K562 (cell line): ENCODE data around the gene RNF144A. TPM values are rescaled to one million over a fixed set of nuclear protein-coding genes. Genes with fewer than 3 reads are reported as not detected.
"Not testable (repeated sequence)": the region's sequence is repeated elsewhere in the genome, so short reads cannot be mapped to it uniquely, and the experiment has no call there.

Experiments used
- ATAC-seq: fragments of 200-7000 bp; cut with Tn5 transposase; 3 replicates; pipeline ENCODE4 v1.9.1; 2020; ENCODE audit warnings: moderate library complexity
- BruUV-seq: library from RNA; stranded (reverse); fragments of 400-500 nt; replicated peaks from 2 replicates; lab custom pipeline; 2021; lab: Mats Ljungman, UMichigan
- CTCF ChIA-PET: fragments of 300-600 bp; formaldehyde crosslinking; extraction: SDS; loops from one replicate; lab custom pipeline; 2021; ENCODE audit warnings: low intra/inter-chr PET ratio; lab: Yijun Ruan, JAX
- POLR2A ChIA-PET: fragments of 300-600, 350-650 bp; sonication (Branson Sonifier 250); formaldehyde crosslinking; extraction: SDS; loops from one replicate; lab custom pipeline; 2021; ENCODE audit warnings: antibody characterized with exemption, inconsistent platforms; lab: Yijun Ruan, JAX
- DNase-seq, 4 experiments: peaks; one replicate each; pipeline versions ENCODE4 v3.0.0 to v3.0.0-alpha.2; 2011 to 2018; ENCODE audit warnings: low spot score in 3 of 4, mixed read lengths in 3 of 4; ENCODE audit errors: extremely low read depth in 1 of 4
- FAIRE-seq: peaks from 2 replicates; lab custom pipeline; 2011; peaks lifted over from hg19 to GRCh38; lab: Jason Lieb, UNC
- H2AFZ ChIP-seq: 2 replicates; pipeline ENCODE4 v1.6.0; 2011; ENCODE audit warnings: low read depth, low read length, control low read depth, inconsistent platforms
- H3K27ac ChIP-seq: fragments of 200-600 bp; 3 replicates; pipeline ENCODE4 v1.8.0; 2011; ENCODE audit warnings: low read depth, mild to moderate bottlenecking, control low read depth, inconsistent platforms, low read length, moderate library complexity, mixed read lengths; ENCODE audit errors: extremely low read depth
- H3K27me3 ChIP-seq, 2 experiments: fragments of 300-600 bp in 1 of 2; 2 replicates in 1 of 2; 3 replicates in 1 of 2; pipeline versions ENCODE4 v1.6.0 to v1.8.0; 2011; ENCODE audit warnings: inconsistent platforms in 2 of 2, low read length in 2 of 2, mild to moderate bottlenecking in 1 of 2, mixed read lengths in 1 of 2, moderate library complexity in 1 of 2; ENCODE audit not compliant: control insufficient read depth in 2 of 2, insufficient read depth in 2 of 2
- H3K36me3 ChIP-seq: fragments of 300-600 bp; 3 replicates; pipeline ENCODE4 v1.8.0; 2011; ENCODE audit warnings: mild to moderate bottlenecking, low read length, inconsistent platforms; ENCODE audit not compliant: control insufficient read depth, insufficient read depth
- H3K4me1 ChIP-seq, 2 experiments: fragments of 200-600 bp in 1 of 2; replicated peaks in 1 of 2; 2 replicates in 1 of 2; 3 replicates in 1 of 2; pipeline versions ENCODE4 v1.5.1 to v1.8.0; 2011; ENCODE audit warnings: inconsistent platforms in 2 of 2, low read length in 2 of 2, mild to moderate bottlenecking in 1 of 2, mixed read lengths in 1 of 2, moderate library complexity in 1 of 2; ENCODE audit not compliant: control insufficient read depth in 2 of 2, insufficient read depth in 2 of 2
- H3K4me2 ChIP-seq: 2 replicates; pipeline ENCODE4 v1.6.1; 2011; ENCODE audit warnings: low read length, control low read depth, inconsistent platforms, mixed read lengths; ENCODE audit not compliant: insufficient read depth
- H3K4me3 ChIP-seq: fragments of 200-600 bp; sonication (generic), shearing (Covaris generic); 2 replicates; pipeline ENCODE4 v1.5.1; 2016; ENCODE audit warnings: control low read depth, inconsistent platforms
- H3K79me2 ChIP-seq: fragments of 200-600 bp; 3 replicates; pipeline ENCODE4 v1.8.0; 2011; ENCODE audit warnings: low read length, inconsistent platforms; ENCODE audit not compliant: control insufficient read depth, insufficient read depth
- H3K9ac ChIP-seq, 2 experiments: 2 replicates each; pipeline versions ENCODE4 v1.6.0 to v1.6.1; 2011; ENCODE audit warnings: low read depth in 2 of 2, low read length in 2 of 2, control low read depth in 1 of 2, inconsistent platforms in 1 of 2, mild to moderate bottlenecking in 1 of 2, mixed read lengths in 1 of 2; ENCODE audit not compliant: insufficient read depth in 1 of 2
- H3K9me1 ChIP-seq: one replicate; pipeline ENCODE4 v1.6.0; 2011; ENCODE audit warnings: inconsistent platforms, mild to moderate bottlenecking, low read length, moderate library complexity; ENCODE audit not compliant: control insufficient read depth, insufficient read depth
- H3K9me3 ChIP-seq: replicated peaks from 2 replicates; pipeline ENCODE4 v1.5.1; 2011; ENCODE audit warnings: low read depth, low read length, inconsistent platforms; ENCODE audit not compliant: control insufficient read depth, insufficient read depth
- H4K20me1 ChIP-seq: replicated peaks from 2 replicates; pipeline ENCODE4 v1.6.1; 2011; ENCODE audit warnings: low read length, inconsistent platforms, mixed read lengths; ENCODE audit not compliant: control insufficient read depth, insufficient read depth
- RBM25 ChIP-seq: fragments of 200-400 bp; formaldehyde crosslinking; IDR thresholded peaks from 2 replicates; pipeline ENCODE4 v1.6.1; 2018; ENCODE audit warnings: low read length, low read depth, moderate library complexity; ENCODE audit not compliant: severe bottlenecking
- SOX6 ChIP-seq: fragments of 450-650 bp; IDR thresholded peaks from 2 replicates; pipeline ENCODE4 v1.6.1; 2014; ENCODE audit warnings: mild to moderate bottlenecking
- ZNF121 ChIP-seq: sonication (generic); formaldehyde crosslinking; conservative IDR thresholded peaks from 2 replicates; pipeline ENCODE4 v1.8.0; 2022; ENCODE audit warnings: missing genetic modification reagents
- WGBS: fragments of 100-300 bp; shearing (Covaris generic); methylation state at CpG from one replicate; pipeline ENCODE4 v1.1.6; 2016; ENCODE audit warnings: low coverage, mixed read lengths; ENCODE audit not compliant: insufficient coverage; ENCODE audit errors: missing lambda C conversion rate; 5-methylcytosine and 5-hydroxymethylcytosine counted together
- in situ Hi-C: fragments of 300-500 bp; cut with MboI; formaldehyde crosslinking; loops from 4 replicates; pipeline ENCODE4 v1.15.0; 2018; ENCODE audit warnings: inconsistent platforms, mixed read lengths
- intact Hi-C: fragments of 100-400 bp; cut with micrococcal nuclease; formaldehyde crosslinking; loops from 2 replicates; pipeline ENCODE4 v1.14.2; 2022
- polyA plus RNA-seq, 8 experiments: library from polyadenylated mRNA; depleted of rRNA in 4 of 8; stranded (reverse) in 5 of 8; unstranded in 3 of 8; fragments of >200 nt; fragmentation: Nextera tagmentation in 2 of 8; fragmentation: Illumina TruSeq in 1 of 8; extraction: Ambion mirVana in 2 of 8; extraction: Trizol in 1 of 8; gene quantifications; 2 replicates each; pipeline versions ENCODE4 v1.2.1 to v1.2.3, GENCODE V29; 2011 to 2014; ENCODE audit warnings: inconsistent platforms in 1 of 8, missing spikeins in 1 of 8
- total RNA-seq, 7 experiments: library from RNA; depleted of rRNA in 6 of 7; stranded (reverse); fragments of >200 nt in 6 of 7; fragmentation: Illumina TruSeq in 2 of 7; extraction: Trizol in 2 of 7; gene quantifications; 2 replicates each; pipeline versions ENCODE4 v1.2.1 to v1.2.3, GENCODE V29; 2011 to 2021; ENCODE audit warnings: low replicate concordance in 1 of 7

Gene RNF144A
- total and polyA plus RNA-seq, 9 of the 15 experiments (the other 6 are each of a cell fraction or from before 2014, with no cell fraction given) = 0.96 to 11.3 (median 6.2) TPM

GRCh38 chr2:6999211-6999877 is 82.1 kb downstream of the RNF144A start:
- no peak for FAIRE-seq
- H2AFZ ChIP-seq = no peak overlapping the region
- H3K27ac ChIP-seq = no peak overlapping the region
- in situ Hi-C loops = no loop called here
- intact Hi-C loops = no loop called here
- DNase-seq = no peak
- WGBS = 65% methylated on average over 5 of the region's 7 CpGs
- no peaks in the 10 kb centered on the region for H3K36me3 ChIP-seq
- TF ChIP-seq RBM25 = peak; percentile 39
- no peak for TF ChIP-seq SOX6
- 0 out of 5 replicates have a peak, but pooled peaks cover 0 to 3% of the 10 kb centered on the region in 2 experiments for H3K4me1 ChIP-seq
- H3K27me3 ChIP-seq = no peaks in the 10 kb centered on the region
- BruUV-seq = no TSS peak
- H3K9me3 ChIP-seq = no peaks in the 10 kb centered on the region
- ChIA-PET CTCF (no interaction called here), POLR2A (no interaction called here)
- no peak for ATAC-seq
- 0 out of 4 replicates have a peak overlapping the region, but pooled peaks of 1 of the 2 experiments have one; percentile 40 for H3K9ac ChIP-seq
- H3K9me1 ChIP-seq = no peaks in the 10 kb centered on the region
- no peaks in the 10 kb centered on the region for H4K20me1 ChIP-seq
- no peak overlapping the region for H3K4me3 ChIP-seq
- H3K4me2 ChIP-seq = no peak overlapping the region
- no peaks in the 10 kb centered on the region for H3K79me2 ChIP-seq

- DNase-seq, CTCF ChIA-PET, BruUV-seq, intact Hi-C loops, H3K9me3 ChIP-seq, FAIRE-seq, H3K4me3 ChIP-seq, ATAC-seq: not testable (repeated sequence)
- 63% methylated on average over 6 of the region's 6 CpGs for WGBS
- in situ Hi-C loops = loop anchor here (25.0 kb wide), 1 partner anchor 164 kb away; no protein-coding TSS in a partner anchor
- peak; percentile 18; the same call in 1 of the 2 replicates for TF ChIP-seq ZNF121 (CRISPR knock-in tag)
- TF ChIP-seq, all 486 proteins: peak for 1; not testable (repeated sequence) for 485
- not testable (repeated sequence) for H3K36me3 ChIP-seq, H3K27me3 ChIP-seq, H3K9me1 ChIP-seq, H3K79me2 ChIP-seq, H3K4me2 ChIP-seq, H3K27ac ChIP-seq, H3K9ac ChIP-seq, H2AFZ ChIP-seq, H4K20me1 ChIP-seq, H3K4me1 ChIP-seq
- POLR2A ChIA-PET = interaction anchor here (1.2 kb wide), 1 partner anchor 10 kb away, joined by 3 read pairs; no protein-coding TSS in a partner anchor
Observed at GRCh38 chr2:7001395-7001794, 84.2 kb downstream of the RNF144A start.
